ENCODE measurements around the gene JAM3.

The JAM3 gene

DNA sequence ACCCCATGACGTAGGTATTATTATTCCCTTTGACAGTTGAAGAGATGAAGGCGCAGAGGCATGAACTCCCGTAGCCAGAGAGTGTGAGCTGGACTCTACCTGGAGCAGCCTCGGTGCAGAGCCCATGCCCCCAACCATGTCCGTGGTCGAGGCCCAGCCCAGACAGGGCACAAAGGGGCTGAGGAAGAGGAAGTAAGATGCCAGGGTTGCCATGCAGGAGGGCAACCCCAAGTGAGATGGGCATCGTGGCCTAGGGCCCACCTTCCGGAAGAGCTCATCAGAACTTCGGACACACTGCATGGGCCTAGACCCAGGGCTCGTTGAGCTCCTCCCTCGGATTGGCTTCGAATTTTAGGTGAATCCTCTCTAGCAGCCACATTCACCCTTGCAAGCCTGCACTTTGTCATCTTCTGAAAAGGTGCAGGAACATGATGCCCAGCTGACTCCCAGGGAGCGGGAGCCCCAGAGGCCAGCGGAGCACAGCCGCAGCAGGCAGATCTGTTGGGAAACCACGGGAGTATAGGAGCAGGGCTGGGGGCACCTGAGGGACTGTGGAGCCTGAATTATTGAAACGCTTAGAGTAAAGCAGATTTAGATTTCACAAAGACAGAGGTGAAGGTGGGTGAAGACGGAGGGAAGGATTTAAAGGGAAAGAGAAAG lies 29.0 kb upstream of the JAM3 start:
- DNase-seq, result no peak

DNA sequence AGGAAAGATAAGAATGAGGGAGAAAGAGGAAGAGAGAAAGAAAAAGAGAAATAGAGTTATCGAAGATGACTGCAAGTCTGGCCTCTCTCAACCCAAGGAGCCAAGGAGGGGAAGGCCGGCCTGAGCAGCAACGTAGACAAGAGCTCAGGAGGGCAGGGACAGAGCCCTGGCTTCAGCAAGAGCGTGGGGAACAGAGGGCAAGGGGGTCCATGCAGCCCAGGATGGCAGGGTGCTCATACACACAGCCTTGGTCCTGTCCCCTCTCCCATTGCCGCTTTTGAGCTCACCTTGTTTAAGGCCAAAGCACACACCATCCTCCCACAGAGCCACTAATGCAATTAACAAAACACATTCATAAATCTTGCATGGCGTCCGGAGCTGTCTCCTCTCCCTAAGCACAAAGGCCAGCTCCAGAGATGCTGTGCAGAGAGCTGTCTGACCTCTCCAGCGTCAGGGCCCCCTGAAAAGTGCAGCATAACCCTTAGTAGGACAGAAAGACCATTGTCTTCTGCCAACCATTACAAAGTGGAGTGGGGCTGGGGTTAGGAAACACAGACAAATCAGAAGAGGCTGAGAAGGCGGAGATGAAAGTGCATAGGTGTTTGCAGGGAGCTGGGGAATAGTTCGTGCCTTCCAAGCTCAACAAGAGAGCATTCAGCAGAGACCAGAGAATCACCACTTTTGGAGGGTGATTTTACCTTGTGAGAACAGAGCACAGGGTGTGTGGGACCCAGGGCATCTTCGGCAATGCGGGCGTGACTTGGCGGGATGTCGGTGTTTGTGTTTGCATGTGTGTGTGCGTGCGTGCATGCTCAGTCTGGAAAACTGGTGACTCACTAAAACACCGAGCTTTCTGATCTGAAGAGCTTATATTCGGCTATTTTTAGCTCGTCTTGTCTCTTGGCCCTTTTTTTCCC lies 28.2 kb upstream of the JAM3 start:
- DNase-seq, result no peak

DNA sequence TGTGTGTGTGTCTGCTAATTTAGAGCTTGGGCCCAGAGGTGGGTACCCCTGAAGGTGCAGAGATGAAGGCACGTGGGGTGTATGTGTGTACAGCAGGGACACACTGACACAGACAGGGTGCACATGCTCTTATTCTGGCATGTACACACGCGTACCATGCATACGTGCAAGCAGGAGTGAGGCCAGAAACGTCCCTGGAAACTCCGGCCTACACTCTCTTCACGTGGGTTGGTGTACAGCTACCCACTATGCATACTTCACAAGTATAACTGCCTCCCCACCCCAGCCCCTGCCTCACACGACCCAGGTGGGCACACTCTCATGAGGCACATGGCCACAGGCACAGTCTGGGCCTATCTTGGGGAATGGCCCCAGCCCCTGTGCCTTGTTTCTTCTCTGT lies 27.5 kb upstream of the JAM3 start:
- no peak for DNase-seq

DNA sequence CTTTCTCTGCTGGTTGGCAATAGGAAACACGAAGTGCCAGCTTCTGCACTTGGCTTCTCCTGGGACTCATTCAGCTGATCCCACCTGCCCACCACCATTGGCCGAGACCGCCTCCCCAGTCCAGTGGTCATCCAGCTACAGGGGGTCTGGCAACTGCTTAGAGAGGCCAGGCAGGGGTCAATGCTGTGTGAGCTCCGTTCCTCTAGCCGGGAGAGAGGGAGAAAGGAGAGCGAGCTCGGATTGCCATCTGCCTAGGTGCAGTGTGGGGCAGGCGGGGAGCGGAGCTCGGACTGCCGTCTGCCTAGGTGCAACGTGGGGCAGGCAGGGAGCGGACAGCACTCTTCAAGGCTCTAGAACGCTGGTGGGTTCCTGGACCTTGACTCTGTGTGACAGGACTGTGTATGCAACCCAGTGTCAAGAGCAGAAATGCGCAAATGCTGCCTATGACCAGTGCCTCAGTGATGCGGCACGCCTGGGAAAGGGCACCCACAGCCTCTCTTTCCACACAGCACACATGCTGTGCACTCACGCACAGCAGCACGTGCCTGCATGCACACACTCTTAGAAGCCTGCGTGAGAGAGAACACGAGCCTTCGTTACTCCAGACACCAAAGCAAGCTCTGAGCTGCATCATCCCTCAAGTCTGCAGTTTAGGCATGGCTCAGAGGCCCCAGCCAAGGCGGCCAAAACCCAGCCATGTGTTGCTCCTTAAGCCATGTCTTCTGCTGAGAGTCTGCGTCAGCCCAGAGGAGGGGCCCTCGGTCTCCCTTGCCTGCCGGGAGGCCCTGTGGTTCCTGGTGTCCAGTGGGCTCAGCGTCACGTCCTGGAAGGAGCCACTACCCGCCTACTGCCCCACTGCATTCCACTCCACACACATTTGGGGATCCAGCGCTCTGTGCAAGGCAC lies 26.8 kb upstream of the JAM3 start:
- no peak for DNase-seq

DNA sequence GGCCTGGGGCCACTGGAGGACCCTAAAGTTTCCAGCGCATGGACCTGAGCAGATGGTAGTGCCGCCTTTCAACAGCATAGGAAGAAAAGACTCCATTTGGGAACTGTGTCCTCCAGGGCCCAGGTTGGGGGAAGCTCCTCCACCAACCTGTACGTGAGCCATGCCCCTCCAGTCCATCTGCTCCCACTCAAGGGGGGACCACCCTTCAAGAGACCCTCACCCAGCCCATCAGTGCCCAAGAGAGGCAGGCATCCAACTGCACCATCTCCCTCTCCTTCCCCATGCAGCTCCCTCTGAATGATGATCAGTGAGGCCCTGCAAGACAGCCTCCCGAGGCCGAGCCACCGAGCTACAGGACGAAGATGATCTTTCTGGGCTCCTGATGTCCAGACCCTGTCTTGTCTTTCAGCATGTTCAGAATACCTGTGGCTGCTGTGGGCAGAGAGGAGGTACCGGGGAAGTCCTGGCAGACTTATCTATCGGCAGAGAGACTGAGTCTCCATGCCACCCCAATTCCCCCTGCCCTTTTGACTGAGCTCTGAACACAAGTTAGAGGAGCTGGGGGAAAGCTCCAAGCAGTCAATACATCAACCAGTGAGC lies 25.0 kb upstream of the JAM3 start:
- no peak for DNase-seq

DNA sequence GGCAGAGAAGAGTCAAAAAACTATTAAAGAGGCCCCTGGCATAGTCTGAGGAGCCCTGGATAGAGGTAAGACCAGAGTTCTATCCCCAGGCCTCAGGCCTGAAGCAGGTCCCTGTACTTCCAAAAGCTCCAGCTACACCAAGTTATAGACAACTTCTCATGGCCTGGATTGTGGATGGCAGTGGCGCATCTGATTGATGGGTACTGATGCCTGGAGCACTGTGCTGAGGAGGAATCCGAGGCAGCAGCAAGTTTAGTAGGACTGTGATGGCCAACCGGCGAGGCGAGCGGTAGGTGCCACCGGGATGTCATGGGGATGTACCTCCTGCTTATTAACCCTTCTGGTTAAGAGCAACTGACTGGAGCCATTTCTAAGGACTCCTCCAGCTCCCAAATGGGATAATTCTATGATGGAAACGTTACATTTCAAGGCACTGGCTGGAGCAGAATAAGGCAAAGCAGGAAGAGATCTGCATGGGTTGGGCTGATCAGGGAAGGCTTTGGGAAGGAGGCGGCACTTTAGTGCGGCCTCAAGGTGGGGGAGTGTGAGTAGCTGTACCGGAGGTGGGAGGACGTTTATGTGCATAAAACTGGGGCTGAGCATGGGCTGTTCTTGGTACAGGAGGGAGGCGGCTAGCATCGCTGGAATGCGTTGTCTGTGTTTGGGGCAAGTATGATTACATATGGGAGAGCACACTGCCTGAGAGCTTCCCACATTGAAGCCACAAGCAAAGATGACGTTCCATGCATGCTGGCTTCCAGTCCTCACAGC lies 24.2 kb upstream of the JAM3 start:
- DNase-seq, result no peak

DNA sequence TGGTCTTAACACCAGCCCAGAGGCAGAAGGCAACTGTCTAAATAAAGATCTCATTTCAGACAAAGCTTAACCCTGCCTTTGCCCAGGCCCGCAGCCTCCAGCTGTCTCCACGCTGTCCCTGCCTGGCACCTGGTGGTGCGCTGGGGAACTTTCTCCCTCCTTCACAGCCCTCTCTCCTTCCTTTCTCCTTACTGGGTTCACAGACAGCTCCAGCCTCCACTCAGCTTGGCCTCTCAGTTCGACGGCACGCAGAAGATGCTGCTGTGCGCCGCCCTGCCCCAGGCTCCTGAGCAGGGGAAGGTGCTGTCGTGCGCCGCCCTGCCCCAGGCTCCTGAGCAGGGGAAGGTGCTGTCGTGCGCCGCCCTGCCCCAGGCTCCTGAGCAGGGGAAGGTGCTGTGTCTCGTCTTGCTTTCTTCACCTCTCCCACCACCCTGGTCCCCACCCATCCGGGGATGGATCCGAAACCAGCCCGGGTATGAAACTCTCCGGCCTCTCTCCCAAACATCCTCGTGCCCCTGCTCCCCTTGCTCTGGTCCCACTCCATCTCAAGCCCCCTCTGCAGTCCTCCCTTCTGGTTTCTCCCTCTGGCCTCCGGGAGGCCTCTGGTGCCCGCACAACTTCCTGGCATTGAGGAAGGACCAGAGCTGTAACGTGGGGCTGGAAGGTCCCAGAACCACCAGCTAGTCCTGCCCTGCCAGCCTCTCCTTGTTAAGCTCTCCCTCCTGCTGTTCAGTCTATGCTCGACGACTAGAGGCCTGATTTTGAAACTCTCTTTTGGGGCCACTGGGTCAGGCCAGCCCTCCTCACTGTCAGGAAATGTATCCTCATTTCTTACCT lies 22.9 kb upstream of the JAM3 start:
- peak in 1 of 2 donors; percentile 33 for DNase-seq

DNA sequence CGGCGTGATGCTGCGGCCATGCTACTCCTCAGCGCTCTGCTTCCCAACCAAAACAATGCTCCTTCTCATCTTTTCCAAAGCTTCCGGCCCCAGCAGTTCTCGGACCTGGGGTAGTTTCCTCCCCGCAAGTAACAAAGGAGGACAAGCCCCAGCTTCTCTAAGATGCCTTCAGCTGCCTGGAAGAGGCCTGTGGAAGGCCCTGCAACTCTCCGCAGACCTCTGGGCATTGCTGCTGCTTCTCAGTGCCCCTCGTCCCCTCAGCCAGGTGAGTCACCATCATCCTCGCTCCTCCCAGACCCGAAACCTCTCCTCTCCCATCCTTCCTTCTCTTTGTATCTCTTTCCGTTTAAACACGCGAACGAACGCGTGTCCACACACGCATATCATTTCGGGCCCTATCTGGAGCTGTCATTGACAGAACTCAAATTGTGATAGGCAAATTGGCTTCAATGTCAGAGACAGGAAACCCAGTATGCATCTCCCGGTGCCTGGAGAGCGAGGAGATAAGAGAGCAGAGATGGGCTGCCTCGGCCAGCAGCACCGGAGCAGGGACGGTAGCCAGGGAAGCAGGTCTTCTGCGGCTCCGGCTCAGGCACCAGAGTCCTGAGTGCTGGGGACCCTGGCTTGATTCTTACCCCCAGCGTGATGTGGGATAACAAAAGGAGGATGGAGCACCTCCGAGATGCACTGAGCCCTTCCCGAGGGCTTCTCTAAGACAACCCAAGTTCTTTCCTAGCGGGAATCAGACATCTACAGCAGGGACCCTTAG lies 22.0 kb upstream of the JAM3 start:
- no peak for DNase-seq

DNA sequence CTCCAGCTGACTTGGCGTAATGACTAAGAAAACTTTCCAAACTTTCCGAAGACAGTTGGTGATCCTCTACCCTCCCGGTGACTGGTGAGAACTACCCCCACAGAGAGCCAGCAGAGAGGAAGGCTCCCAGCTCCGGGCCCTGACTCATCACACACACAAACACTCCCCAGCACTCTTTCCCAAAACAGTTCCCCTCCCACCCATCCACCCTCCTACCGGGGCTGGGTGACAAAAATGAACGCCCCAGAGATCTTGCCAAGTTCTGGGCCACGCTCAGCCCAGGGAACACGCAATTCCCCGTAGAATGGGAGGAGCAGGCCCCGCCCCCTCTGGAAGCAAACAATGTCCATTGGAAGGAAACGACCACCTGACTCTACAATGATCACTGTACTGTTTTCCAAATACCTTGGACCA lies 21.3 kb upstream of the JAM3 start:
- DNase-seq, result no peak

DNA sequence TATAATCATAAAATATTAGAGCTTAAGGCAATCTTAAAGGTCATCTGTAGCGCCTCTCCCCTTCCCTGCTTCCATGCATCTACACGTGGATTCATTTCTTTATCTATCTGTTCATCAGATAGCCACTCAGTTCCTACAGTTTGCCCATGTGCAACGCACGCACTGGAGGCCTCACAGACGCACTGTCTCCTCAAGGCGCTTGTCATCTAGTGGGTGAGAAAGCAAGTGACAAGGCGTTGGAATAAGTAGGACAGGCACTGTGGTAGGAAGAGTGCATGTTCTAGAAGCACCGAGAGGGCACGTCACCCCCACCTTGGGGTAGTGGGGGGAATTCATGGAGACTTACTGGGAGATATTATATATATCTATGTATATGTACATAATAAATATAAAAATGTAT lies 20.8 kb upstream of the JAM3 start:
- no peak for DNase-seq

DNA sequence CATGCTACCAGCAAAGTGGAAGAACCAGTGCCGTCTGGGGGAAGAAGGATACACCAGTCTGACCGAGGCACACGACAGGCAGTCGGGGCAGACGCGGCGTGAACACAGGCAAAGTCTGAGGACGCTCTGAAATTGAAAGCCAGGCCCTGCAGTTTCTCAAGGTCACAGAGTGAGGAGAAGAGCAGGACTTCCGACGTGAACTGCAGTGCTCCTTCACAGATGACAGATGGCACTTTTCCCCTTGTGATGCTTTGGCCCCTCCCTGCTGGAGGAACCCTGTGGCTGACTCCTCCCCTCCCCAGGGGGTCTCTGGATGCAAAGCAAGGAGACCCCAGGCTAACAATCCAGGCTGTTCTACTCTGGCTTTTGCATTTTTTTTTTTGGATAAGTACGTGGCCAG lies 19.6 kb upstream of the JAM3 start:
- DNase-seq, result no peak

DNA sequence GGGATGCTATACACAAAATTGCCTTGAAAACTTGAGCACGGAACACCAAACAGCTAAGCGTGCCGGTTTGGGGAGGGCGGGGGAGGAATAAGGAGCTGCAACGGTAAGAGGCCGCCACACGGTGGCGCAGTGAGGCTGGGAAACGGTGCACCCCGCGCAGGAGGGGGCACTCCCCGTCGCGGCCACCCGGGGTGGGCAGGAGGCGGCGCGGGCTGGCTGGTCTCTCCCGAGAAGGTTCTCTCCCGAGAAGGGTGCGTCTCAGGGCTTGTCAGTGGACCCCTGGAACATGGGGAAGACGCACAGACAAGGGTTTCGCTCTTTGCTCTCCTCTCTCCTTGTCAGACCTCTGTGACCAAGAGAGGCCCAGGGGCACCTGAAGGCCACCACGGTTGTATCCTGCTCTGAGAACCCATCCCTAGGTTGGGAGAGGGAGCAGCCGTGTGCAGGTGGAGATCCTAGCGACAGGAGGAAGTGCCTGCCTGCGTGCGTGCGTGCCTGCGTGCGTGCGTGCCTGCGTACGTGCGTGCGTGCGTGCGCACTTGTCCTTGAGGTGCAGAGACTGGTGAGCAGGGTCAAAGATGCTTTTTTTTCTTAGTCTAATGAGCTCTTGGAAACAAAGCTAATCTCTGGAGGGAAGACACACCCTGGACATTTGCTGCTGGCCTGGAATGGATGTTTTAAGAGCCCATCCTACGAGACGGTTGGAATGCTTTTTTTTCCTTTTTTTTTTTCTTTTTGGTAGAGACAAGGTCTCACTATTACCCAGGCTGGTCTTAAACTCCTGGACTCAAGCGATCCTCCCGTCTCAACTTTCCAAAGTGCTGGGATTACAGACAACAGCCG lies 18.1 kb upstream of the JAM3 start:
- DNase-seq, result peak; percentile 71 to 75

DNA sequence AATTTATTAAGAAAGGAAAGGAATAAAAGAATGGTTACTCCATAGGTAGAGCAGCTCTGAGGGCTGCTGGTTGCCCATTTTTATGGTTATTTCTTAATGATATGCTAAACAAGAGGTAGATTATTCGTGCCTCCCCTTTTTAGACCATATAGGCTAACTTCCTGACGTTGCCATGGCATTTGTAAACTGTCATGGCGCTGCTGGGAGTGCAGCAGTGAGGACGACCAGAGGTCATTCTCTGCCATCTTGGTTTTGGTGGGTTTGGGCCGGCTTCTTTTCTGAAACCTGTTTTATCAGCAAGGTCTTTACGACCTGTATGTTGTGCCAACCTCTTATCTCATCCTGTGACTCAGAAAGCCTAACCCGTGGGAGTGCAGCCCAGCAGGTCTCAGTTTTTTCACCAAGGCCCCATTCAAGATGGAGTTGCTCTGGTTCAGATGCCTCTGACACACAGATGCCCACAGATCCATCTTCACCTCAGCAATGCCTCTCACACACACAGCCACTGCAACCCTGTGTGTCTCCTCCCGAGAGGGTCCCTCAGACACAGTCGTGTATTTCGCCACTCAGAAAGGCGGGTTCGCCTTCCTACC lies 16.4 kb upstream of the JAM3 start:
- DNase-seq, result no peak

DNA sequence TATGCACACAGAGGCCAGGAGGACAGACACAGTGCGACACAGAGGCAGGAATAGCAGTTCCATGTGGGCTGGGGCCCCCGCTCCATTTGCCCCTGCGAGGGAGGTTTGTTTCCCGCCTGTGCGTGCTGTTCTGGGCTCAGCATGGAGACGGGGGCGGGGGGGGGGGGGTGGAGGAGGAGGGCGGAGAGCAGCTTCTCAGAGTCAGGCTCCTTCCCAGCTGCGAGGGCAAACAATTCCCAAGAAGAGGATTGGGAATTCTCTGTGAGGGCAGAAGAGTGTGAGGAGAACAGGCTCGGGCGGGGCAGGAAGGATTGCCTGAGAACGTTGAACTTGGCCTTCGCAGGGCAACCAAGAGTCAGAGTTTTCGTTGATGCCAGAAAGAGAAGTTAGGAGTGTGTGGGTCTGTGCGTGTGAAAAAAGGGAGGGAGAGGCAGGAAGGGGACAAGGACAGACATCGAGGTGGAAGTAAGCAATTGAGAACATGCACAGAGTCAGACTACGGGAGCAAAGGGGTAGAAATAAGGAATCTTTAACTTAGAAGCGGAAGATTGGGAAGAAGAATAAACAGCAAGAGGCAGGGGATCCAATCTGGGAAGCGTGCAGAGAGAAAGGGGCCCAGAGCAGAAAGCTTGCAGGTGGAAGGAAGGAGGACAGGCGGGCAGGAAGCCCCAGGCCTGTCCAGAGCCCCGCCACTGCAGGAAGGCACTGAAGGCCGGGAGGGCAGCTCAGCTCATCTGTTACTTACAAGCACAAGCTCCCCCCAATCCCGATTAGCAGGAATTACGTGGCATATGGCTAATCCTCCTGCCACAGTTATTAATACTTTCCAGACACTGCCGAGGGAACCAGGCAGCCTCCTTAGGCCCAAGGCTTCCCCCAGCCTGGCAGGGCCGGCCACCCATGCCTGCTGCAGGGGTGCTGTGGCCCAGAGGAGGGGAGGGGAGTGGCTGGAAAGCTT lies 15.6 kb upstream of the JAM3 start:
- DNase-seq, result no peak

DNA sequence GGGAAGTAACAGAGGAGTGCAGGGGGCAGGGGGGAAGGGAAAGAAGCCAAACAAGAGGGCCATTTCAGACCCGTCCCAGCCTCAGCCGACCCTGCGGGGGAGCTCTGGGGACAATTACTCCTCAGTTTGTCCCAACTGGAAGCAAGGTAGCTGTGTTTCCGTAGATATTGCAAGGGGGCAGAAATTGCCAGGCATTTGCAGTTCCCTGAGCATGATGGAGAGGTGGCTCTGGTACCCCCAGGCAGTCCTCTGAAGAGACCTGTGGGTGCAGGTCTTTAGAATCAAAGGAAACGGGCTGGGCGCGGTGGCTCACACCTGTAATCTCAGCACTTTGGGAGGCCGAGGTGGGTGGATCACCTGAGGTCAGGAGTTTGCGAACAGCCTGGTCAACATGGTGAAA lies 13.8 kb upstream of the JAM3 start:
- no peak for DNase-seq

DNA sequence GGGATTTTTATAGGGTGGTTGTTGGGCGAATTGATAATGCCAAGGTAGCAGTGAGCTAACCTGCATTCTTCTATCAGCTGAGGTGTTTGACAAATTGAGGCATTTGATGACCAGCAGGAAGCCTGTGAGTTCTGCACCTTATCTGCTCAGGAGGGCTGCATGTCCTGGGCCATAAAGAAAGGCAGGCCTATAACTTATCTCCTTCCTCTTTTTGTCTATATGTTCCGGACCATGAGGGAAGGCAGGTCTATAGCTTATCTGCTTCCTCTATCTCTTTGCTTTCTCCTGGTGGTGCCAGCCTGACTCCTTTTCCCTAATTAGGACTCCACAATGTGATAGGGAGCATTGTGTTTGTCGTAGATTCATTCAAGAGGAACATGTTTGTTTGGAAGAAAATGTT lies 8.6 kb upstream of the JAM3 start:
- no peak for DNase-seq

DNA sequence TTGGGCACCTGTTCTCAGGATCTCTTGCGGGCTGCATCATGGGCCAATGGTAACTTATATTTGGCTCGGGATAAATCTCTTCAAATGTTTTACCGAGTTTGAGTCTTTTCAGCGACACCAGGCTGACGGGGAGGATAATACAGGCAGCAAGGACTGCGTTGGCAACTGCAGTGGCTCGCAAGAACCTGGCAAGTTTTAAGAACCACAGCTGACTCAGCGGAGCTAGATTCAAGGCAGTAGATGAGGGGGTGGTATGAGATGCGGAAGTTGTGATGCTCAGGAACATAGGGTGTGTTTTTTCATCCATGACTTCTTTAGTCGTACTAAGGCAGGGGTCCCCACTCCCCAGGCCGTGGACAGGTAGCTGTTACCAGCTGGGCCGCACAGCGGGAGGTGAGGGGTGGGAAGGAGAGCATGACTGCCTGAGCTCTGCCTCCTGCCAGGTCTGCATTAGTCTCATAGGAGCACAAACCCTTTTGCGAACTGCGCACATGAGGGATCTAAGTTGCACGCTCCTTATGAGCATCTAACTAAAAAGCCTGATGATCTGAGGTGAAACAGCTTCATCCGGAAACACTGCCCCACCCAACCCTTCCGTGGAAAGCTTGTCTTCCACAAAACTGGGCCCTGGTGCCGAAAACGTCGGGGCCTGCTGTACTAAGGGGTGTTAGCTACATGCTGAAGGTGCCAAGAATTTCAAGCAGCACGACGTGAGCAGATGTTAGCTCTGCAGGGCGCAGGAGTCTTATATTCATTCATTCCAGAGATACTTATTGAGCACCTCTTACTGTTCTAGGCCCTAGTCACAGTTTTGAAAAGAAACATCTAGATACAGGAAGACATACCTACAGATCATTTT lies 6.4 kb upstream of the JAM3 start:
- no peak for DNase-seq

Data from CD4-positive, alpha-beta T cell treated with Interleukin-4 for 1 hour (primary cell).